Astrocyte (in vitro differentiated cells and primary cell): ENCODE data around the gene CALD1.

ENCODE experiments used
- CTCF ChIP-seq: IDR thresholded peaks from 2 replicates; pipeline ENCODE4 v1.5.1; 2011; ENCODE audit warnings: low read depth, mild to moderate bottlenecking, inconsistent platforms, low read length, moderate library complexity; ENCODE audit not compliant: insufficient read depth
- EZH2 ChIP-seq: IDR thresholded peaks from 2 replicates; pipeline ENCODE4 v1.6.1; 2012; ENCODE audit warnings: mild to moderate bottlenecking, low read length, inconsistent platforms; ENCODE audit not compliant: insufficient read depth

GRCh38 chr7:134945691-134946090, 166.3 kb downstream of the CALD1 start:
- no peak for TF ChIP-seq EZH2
- TF ChIP-seq CTCF, result no peak
